NB4 (cell line): ENCODE measurements around the gene ZFYVE28.

Experiments used
- CTCF ChIP-seq: IDR thresholded peaks from one replicate; pipeline ENCODE4 v1.5.1; 2012; ENCODE audit warnings: low read depth, low read length
- MAX ChIP-seq: IDR thresholded peaks from 2 replicates; pipeline ENCODE4 v1.6.1; 2011; ENCODE audit warnings: low read depth, low read length

- TF ChIP-seq MAX (no peak), CTCF (no peak)
These were observed 147.9 kb downstream of the ZFYVE28 start for GRCh38 chr4:2270341-2271165.
